HEK293 (cell line): ENCODE measurements around the gene TTC13.

Source experiments
- CTCF ChIA-PET: fragments of 350-600 bp; formaldehyde crosslinking; extraction: SDS; loops from one replicate; lab custom pipeline; 2021; ENCODE audit warnings: antibody characterized with exemption; lab: Yijun Ruan, JAX
- POLR2A ChIA-PET: fragments of 300-600 bp; formaldehyde crosslinking; extraction: SDS; loops from one replicate; lab custom pipeline; 2020; ENCODE audit warnings: antibody characterized with exemption, inconsistent platforms; lab: Yijun Ruan, JAX
- H3K27ac ChIP-seq: fragments of 200-500 bp; sonication (Bioruptor generic); 2 replicates; pipeline ENCODE4 v1.5.1; 2014; ENCODE audit warnings: low read depth, low read length, control low read depth, inconsistent platforms; ENCODE audit errors: extremely low read depth
- H3K36me3 ChIP-seq, 2 experiments: fragments of 200-500 bp in 1 of 2; sonication (Bioruptor generic) in 1 of 2; 1 replicate in 1 of 2; 2 replicates in 1 of 2; pipeline ENCODE4 v1.5.1; 2014 to 2017; ENCODE audit warnings: inconsistent platforms in 2 of 2, low read length in 2 of 2; ENCODE audit not compliant: control insufficient read depth in 2 of 2, insufficient read depth in 1 of 2
- H3K4me1 ChIP-seq: fragments of 200-500 bp; sonication (Bioruptor generic); 2 replicates; pipeline ENCODE4 v1.5.1; 2014; ENCODE audit warnings: mild to moderate bottlenecking, low read length, inconsistent platforms; ENCODE audit not compliant: control insufficient read depth, insufficient read depth
- H3K4me3 ChIP-seq: 2 replicates; pipeline ENCODE4 v1.5.1; 2011; ENCODE audit warnings: low read depth, mild to moderate bottlenecking, control low read depth, low read length, moderate library complexity
- H3K9me3 ChIP-seq: fragments of 200-500 bp; sonication (Bioruptor generic); 2 replicates; pipeline ENCODE4 v1.5.1; 2014; ENCODE audit warnings: low read depth, low read length, inconsistent platforms; ENCODE audit not compliant: control insufficient read depth, insufficient read depth
- FEZF1 ChIP-seq: fragments of 450-650 bp; formaldehyde crosslinking; IDR thresholded peaks from 2 replicates; pipeline ENCODE4 v1.5.1; 2016; ENCODE audit warnings: missing biosample characterization, missing genetic modification characterization
- KLF1 ChIP-seq: fragments of 450-650 bp; formaldehyde crosslinking; IDR thresholded peaks from 2 replicates; pipeline ENCODE4 v1.5.1; 2016; ENCODE audit warnings: missing biosample characterization, missing genetic modification characterization
- KLF7 ChIP-seq: fragments of 450-650 bp; formaldehyde crosslinking; IDR thresholded peaks from 2 replicates; pipeline ENCODE4 v1.5.1; 2016; ENCODE audit warnings: missing biosample characterization, missing genetic modification characterization, borderline replicate concordance
- YY1 ChIP-seq: fragments of 450-650 bp; formaldehyde crosslinking; IDR thresholded peaks from 2 replicates; pipeline ENCODE4 v1.5.1; 2018; ENCODE audit warnings: missing biosample characterization, missing genetic modification characterization
- ZFP69B ChIP-seq: fragments of 450-650 bp; formaldehyde crosslinking; IDR thresholded peaks from 2 replicates; pipeline ENCODE4 v1.5.1; 2016; ENCODE audit warnings: missing biosample characterization, missing genetic modification characterization
- ZNF140 ChIP-seq: fragments of 450-650 bp; formaldehyde crosslinking; IDR thresholded peaks from 2 replicates; pipeline ENCODE4 v1.5.1; 2016; ENCODE audit warnings: missing biosample characterization, missing genetic modification characterization
- ZNF354C ChIP-seq: fragments of 450-650 bp; formaldehyde crosslinking; IDR thresholded peaks from 2 replicates; pipeline ENCODE4 v1.5.1; 2016; ENCODE audit warnings: missing biosample characterization, missing genetic modification characterization, low read depth, borderline replicate concordance
- ZNF514 ChIP-seq: fragments of 450-650 bp; formaldehyde crosslinking; IDR thresholded peaks from 2 replicates; pipeline ENCODE4 v1.5.1; 2016; ENCODE audit warnings: missing biosample characterization, missing genetic modification characterization
- ZNF530 ChIP-seq: fragments of 450-650 bp; formaldehyde crosslinking; IDR thresholded peaks from 2 replicates; pipeline ENCODE4 v1.5.1; 2016; ENCODE audit warnings: low read depth, missing biosample characterization, missing genetic modification characterization
- ZNF558 ChIP-seq: fragments of 450-650 bp; formaldehyde crosslinking; IDR thresholded peaks from 2 replicates; pipeline ENCODE4 v1.5.1; 2016; ENCODE audit warnings: missing biosample characterization, missing genetic modification characterization
- ZNF600 ChIP-seq: fragments of 450-650 bp; formaldehyde crosslinking; IDR thresholded peaks from 2 replicates; pipeline ENCODE4 v1.5.1; 2016; ENCODE audit warnings: missing biosample characterization, missing genetic modification characterization
- ZNF664 ChIP-seq: fragments of 450-650 bp; formaldehyde crosslinking; IDR thresholded peaks from 2 replicates; pipeline ENCODE4 v1.5.1; 2016; ENCODE audit warnings: missing biosample characterization, missing genetic modification characterization
- ZNF670 ChIP-seq: fragments of 450-650 bp; formaldehyde crosslinking; IDR thresholded peaks from 2 replicates; pipeline ENCODE4 v1.5.1; 2016; ENCODE audit warnings: missing biosample characterization, missing genetic modification characterization, low read depth
- ZNF701 ChIP-seq: fragments of 450-650 bp; formaldehyde crosslinking; IDR thresholded peaks from 2 replicates; pipeline ENCODE4 v1.5.1; 2016; ENCODE audit warnings: missing biosample characterization, missing genetic modification characterization
- ZNF707 ChIP-seq: fragments of 450-650 bp; formaldehyde crosslinking; IDR thresholded peaks from 2 replicates; pipeline ENCODE4 v1.5.1; 2016; ENCODE audit warnings: missing biosample characterization, missing genetic modification characterization
- TF ChIP-seq, protein P1 (sequence below): fragments of 450-650 bp; formaldehyde crosslinking; IDR thresholded peaks from 2 replicates; pipeline ENCODE4 v1.5.1; 2016; ENCODE audit warnings: missing biosample characterization, missing genetic modification characterization
- TF ChIP-seq, protein P2 (sequence below): fragments of 450-650 bp; IDR thresholded peaks from 2 replicates; pipeline ENCODE4 v1.5.1; 2018; ENCODE audit warnings: missing biosample characterization, missing genetic modification characterization
- TF ChIP-seq, protein P3 (sequence below): fragments of 450-650 bp; formaldehyde crosslinking; IDR thresholded peaks from 2 replicates; pipeline ENCODE4 v1.5.1; 2016; ENCODE audit warnings: missing biosample characterization, missing genetic modification characterization
- TF ChIP-seq, protein P4 (sequence below): fragments of 450-650 bp; formaldehyde crosslinking; IDR thresholded peaks from 2 replicates; pipeline ENCODE4 v1.5.1; 2016; ENCODE audit warnings: missing biosample characterization, missing genetic modification characterization
- TF ChIP-seq, protein P5 (sequence below): fragments of 450-650 bp; formaldehyde crosslinking; IDR thresholded peaks from 2 replicates; pipeline ENCODE4 v1.5.1; 2016; ENCODE audit warnings: missing biosample characterization, missing genetic modification characterization

TTC13 gene

DNA sequence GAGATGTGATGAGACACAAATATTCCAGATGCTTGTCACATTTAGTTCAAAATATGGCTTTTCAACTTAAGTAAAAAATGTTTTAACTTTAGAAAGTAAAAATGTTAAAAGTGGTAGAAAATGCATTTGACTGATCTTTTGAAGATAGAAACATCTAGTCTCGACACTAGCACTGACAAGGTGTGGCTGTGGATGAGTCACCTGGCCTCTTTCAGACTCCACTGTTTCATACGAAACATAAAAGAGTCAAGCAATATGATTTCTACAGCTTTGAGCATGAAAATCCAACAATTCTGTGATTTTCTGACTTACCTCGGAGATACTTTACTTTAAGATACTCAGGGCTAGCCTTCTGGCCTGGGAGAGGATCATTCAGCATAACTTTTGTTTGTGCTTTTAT, 47.7 kb downstream of the TTC13 start:
- Histone ChIP-seq H3K36me3 (peaks cover 33 to 36% of the 10 kb centered on the region in 2 experiments), H3K27ac (no peak overlapping the region), H3K9me3 (no peaks in the 10 kb centered on the region), H3K4me3 (no peak overlapping the region), H3K4me1 (no peaks in the 10 kb centered on the region)
- ChIA-PET CTCF (interaction anchor here (0.7 kb wide), 1 partner anchor 8 kb away, joined by 3 read pairs; no protein-coding TSS in a partner anchor), POLR2A (no interaction called here)
- no peak for TF ChIP-seq FEZF1 (tag by site-specific recombination)
- no peak for TF ChIP-seq KLF1
- TF ChIP-seq ZNF354C (tag by site-specific recombination) = no peak
- TF ChIP-seq ZNF600 (tag by site-specific recombination) = no peak

DNA sequence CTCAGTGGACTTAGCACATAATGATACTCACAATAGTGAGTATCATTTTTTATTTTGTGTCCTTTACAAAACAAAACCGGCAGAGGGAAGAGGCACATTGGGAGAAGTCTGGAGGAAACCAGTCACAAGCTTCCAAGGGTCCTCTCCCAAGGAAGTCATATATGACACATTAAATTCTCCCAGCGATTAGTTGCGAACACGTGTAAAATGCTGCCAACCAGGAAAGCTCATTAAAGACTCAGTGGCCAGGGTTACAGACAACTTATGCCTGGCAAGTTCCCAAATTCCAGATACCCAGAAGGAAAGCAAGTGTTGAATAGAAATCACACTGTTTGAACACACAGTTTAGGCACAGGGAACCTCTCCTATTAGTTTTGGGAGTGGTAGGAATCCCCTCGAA, 52.5 kb downstream of the TTC13 start:
- ChIA-PET POLR2A (no interaction called here), CTCF (interaction anchor here (1.9 kb wide), 1 partner anchor 10 kb away, joined by 9 read pairs; no protein-coding TSS in a partner anchor)
- TF ChIP-seq ZNF707 (tag by site-specific recombination) (no peak), ZFP69B (tag by site-specific recombination) (no peak), KLF7 (tag by site-specific recombination) (no peak), ZNF140 (tag by site-specific recombination) (no peak), ZNF514 (tag by site-specific recombination) (no peak), ZNF558 (tag by site-specific recombination) (no peak), ZNF354C (tag by site-specific recombination) (no peak), YY1 (tag by site-specific recombination) (no peak), ZNF530 (no peak)
- TF ChIP-seq, protein P1, sequence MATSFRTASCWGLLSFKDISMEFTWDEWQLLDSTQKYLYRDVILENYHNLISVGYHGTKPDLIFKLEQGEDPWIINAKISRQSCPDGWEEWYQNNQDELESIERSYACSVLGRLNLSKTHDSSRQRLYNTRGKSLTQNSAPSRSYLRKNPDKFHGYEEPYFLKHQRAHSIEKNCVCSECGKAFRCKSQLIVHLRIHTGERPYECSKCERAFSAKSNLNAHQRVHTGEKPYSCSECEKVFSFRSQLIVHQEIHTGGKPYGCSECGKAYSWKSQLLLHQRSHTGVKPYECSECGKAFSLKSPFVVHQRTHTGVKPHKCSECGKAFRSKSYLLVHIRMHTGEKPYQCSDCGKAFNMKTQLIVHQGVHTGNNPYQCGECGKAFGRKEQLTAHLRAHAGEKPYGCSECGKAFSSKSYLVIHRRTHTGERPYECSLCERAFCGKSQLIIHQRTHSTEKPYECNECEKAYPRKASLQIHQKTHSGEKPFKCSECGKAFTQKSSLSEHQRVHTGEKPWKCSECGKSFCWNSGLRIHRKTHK = no peak
- TF ChIP-seq, protein P2, sequence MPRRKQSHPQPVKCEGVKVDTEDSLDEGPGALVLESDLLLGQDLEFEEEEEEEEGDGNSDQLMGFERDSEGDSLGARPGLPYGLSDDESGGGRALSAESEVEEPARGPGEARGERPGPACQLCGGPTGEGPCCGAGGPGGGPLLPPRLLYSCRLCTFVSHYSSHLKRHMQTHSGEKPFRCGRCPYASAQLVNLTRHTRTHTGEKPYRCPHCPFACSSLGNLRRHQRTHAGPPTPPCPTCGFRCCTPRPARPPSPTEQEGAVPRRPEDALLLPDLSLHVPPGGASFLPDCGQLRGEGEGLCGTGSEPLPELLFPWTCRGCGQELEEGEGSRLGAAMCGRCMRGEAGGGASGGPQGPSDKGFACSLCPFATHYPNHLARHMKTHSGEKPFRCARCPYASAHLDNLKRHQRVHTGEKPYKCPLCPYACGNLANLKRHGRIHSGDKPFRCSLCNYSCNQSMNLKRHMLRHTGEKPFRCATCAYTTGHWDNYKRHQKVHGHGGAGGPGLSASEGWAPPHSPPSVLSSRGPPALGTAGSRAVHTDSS (tag by site-specific recombination) = no peak
- TF ChIP-seq, protein P3, sequence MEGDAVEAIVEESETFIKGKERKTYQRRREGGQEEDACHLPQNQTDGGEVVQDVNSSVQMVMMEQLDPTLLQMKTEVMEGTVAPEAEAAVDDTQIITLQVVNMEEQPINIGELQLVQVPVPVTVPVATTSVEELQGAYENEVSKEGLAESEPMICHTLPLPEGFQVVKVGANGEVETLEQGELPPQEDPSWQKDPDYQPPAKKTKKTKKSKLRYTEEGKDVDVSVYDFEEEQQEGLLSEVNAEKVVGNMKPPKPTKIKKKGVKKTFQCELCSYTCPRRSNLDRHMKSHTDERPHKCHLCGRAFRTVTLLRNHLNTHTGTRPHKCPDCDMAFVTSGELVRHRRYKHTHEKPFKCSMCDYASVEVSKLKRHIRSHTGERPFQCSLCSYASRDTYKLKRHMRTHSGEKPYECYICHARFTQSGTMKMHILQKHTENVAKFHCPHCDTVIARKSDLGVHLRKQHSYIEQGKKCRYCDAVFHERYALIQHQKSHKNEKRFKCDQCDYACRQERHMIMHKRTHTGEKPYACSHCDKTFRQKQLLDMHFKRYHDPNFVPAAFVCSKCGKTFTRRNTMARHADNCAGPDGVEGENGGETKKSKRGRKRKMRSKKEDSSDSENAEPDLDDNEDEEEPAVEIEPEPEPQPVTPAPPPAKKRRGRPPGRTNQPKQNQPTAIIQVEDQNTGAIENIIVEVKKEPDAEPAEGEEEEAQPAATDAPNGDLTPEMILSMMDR (tag by site-specific recombination) = no peak
- no peaks in the 10 kb centered on the region for H3K9me3 ChIP-seq
- no peaks in the 10 kb centered on the region for H3K4me1 ChIP-seq
- no peak overlapping the region for H3K4me3 ChIP-seq
- peaks cover 45 to 64% of the 10 kb centered on the region in 2 experiments for H3K36me3 ChIP-seq
- H3K27ac ChIP-seq = no peak overlapping the region

DNA sequence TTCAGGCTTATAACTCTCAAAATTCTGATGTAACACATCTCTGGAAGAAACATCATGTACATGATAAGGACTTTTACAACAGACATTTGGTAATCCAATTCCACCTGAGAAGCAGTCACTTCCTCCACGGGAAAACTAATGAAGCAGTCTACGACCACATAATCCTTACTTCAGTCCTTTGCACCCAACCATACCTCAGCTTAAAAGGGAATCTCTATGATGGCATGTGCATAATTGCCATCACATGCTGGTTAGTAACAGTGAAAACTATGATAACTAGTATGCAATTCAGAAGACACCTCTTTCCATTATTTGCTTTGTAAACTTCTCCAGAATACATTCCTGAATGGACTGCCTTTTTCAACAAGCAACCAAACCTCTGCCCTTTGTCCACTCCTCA, 53.1 kb downstream of the TTC13 start:
- ChIA-PET POLR2A (no interaction called here), CTCF (interaction anchor here (1.2 to 1.9 kb wide), 4 partner anchors 8 to 12 kb away, joined by 4 to 9 read pairs (median 8); no protein-coding TSS in a partner anchor)
- Histone ChIP-seq H3K36me3 (peaks cover 47 to 64% of the 10 kb centered on the region in 2 experiments), H3K9me3 (no peaks in the 10 kb centered on the region), H3K27ac (no peak overlapping the region), H3K4me1 (no peaks in the 10 kb centered on the region), H3K4me3 (no peak overlapping the region)
- TF ChIP-seq, protein P4, sequence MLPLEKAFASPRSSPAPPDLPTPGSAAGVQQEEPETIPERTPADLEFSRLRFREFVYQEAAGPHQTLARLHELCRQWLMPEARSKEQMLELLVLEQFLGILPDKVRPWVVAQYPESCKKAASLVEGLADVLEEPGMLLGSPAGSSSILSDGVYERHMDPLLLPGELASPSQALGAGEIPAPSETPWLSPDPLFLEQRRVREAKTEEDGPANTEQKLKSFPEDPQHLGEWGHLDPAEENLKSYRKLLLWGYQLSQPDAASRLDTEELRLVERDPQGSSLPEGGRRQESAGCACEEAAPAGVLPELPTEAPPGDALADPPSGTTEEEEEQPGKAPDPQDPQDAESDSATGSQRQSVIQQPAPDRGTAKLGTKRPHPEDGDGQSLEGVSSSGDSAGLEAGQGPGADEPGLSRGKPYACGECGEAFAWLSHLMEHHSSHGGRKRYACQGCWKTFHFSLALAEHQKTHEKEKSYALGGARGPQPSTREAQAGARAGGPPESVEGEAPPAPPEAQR (tag by site-specific recombination) = no peak
- TF ChIP-seq ZNF670 (tag by site-specific recombination) (no peak), ZNF701 (tag by site-specific recombination) (no peak), ZNF664 (no peak)
- TF ChIP-seq, protein P5, sequence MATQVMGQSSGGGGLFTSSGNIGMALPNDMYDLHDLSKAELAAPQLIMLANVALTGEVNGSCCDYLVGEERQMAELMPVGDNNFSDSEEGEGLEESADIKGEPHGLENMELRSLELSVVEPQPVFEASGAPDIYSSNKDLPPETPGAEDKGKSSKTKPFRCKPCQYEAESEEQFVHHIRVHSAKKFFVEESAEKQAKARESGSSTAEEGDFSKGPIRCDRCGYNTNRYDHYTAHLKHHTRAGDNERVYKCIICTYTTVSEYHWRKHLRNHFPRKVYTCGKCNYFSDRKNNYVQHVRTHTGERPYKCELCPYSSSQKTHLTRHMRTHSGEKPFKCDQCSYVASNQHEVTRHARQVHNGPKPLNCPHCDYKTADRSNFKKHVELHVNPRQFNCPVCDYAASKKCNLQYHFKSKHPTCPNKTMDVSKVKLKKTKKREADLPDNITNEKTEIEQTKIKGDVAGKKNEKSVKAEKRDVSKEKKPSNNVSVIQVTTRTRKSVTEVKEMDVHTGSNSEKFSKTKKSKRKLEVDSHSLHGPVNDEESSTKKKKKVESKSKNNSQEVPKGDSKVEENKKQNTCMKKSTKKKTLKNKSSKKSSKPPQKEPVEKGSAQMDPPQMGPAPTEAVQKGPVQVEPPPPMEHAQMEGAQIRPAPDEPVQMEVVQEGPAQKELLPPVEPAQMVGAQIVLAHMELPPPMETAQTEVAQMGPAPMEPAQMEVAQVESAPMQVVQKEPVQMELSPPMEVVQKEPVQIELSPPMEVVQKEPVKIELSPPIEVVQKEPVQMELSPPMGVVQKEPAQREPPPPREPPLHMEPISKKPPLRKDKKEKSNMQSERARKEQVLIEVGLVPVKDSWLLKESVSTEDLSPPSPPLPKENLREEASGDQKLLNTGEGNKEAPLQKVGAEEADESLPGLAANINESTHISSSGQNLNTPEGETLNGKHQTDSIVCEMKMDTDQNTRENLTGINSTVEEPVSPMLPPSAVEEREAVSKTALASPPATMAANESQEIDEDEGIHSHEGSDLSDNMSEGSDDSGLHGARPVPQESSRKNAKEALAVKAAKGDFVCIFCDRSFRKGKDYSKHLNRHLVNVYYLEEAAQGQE (tag by site-specific recombination) = no peak
